Ovary (tissue), 9 donors: ENCODE measurements around the gene MRPL34. TPM values are rescaled to one million over a fixed set of nuclear protein-coding genes. Genes with fewer than 3 reads are reported as not detected.

Experiments
- DNase-seq, 5 donors: peaks; one replicate each; pipeline ENCODE4 v3.0.0-alpha.2; 2019 to 2020
- H3K27ac ChIP-seq, 2 donors: fragments of 200-600 bp; one replicate each; pipeline versions ENCODE4 v1.5.1 to v1.8.0; 2019 to 2022
- H3K27me3 ChIP-seq: fragments of 200-600 bp; one replicate; pipeline ENCODE4 v1.8.0; 2022
- H3K36me3 ChIP-seq: fragments of 200-600 bp; sonication (generic); one replicate; pipeline ENCODE4 v1.5.1; 2019
- H3K4me1 ChIP-seq: one replicate; pipeline ENCODE4 v1.8.1; 2013; ENCODE audit warnings: mild to moderate bottlenecking, moderate library complexity; ENCODE audit not compliant: insufficient read depth
- H3K4me3 ChIP-seq: fragments of 200-600 bp; sonication (generic); one replicate; pipeline ENCODE4 v1.5.1; 2017
- H3K9me3 ChIP-seq, 2 donors: fragments of 200-600 bp in 1 of 2; sonication (generic) in 1 of 2; one replicate each; pipeline versions ENCODE4 v1.5.1 to v1.8.1; 2013 to 2019; ENCODE audit warnings: mild to moderate bottlenecking in 1 of 2, moderate library complexity in 1 of 2
- EP300 ChIP-seq: sonication (generic); formaldehyde crosslinking; IDR thresholded peaks from one replicate; pipeline ENCODE4 v1.6.1; 2017; ENCODE audit warnings: antibody characterized with exemption
- POLR2A ChIP-seq: fragments of 450-650 bp; IDR thresholded peaks from one replicate; pipeline ENCODE4 v1.6.1; 2017; ENCODE audit warnings: antibody characterized with exemption, mild to moderate bottlenecking, moderate library complexity
- WGBS, 3 donors: extraction: QIAGEN DNeasy Blood & Tissue Kit in 1 of 3; methylation state at CpG; one replicate each; pipeline versions ENCODE4 v1.1.5 to v1.1.7; 2013 to 2017; 5-methylcytosine and 5-hydroxymethylcytosine counted together
- intact Hi-C, 4 donors: fragments of 100-400 bp; cut with DNase I; formaldehyde crosslinking; loops; one replicate each; pipeline versions ENCODE4 v1.11.0 to v1.15.1; 2022 to 2023
- polyA plus RNA-seq, 2 donors: library from polyadenylated mRNA; stranded (reverse); fragments of 200-250 nt in 1 of 2; fragments of 350-450 nt in 1 of 2; fragmentation: Illumina TruSeq in 1 of 2; extraction: RNeasy Lipid Tissue Mini Kit (QIAGEN cat#74804) in 1 of 2; gene quantifications; one replicate each; pipeline ENCODE4 v1.2.3, GENCODE V29; 2013 to 2014
- total RNA-seq, 7 donors: library from RNA; depleted of rRNA in 2 of 7; stranded (reverse); fragments of >200 nt in 2 of 7; fragmentation: NEBNext Ultra II Directional in 3 of 7; extraction: Animal tissue kit (Norgen Biotek cat#: 25700) in 3 of 7; gene quantifications; one replicate each; pipeline versions ENCODE4 v1.1.0 to v1.2.4, GENCODE V29; 2016 to 2023
- TF ChIP-seq, protein P1 (sequence below), 3 donors: fragments of 450-650 bp in 2 of 3; fragments of 200-600 bp in 1 of 3; IDR thresholded peaks; one replicate each; pipeline versions ENCODE4 v1.5.1 to v1.8.0; 2016 to 2022; ENCODE audit warnings: antibody characterized with exemption in 3 of 3, mild to moderate bottlenecking in 1 of 3
- donor health status: DM: no; HTN: no; CAD: no; lungs with moderate emphysema.
- donor health status: DM: no; HTN: no; CAD: no.
- donor health status: Bipolar disorder and iron deficiency.
- donor health status: DM: yes; HTN: yes; CAD: no.
- donor health status: DM: no; HTN: no; CAD: no.
- donor health status: DM: yes; HTN: yes; CAD: no.

The MRPL34 gene
- total and polyA plus RNA-seq, 9 donors: 39.5 to 93.4 (median 58.3) TPM

DNA sequence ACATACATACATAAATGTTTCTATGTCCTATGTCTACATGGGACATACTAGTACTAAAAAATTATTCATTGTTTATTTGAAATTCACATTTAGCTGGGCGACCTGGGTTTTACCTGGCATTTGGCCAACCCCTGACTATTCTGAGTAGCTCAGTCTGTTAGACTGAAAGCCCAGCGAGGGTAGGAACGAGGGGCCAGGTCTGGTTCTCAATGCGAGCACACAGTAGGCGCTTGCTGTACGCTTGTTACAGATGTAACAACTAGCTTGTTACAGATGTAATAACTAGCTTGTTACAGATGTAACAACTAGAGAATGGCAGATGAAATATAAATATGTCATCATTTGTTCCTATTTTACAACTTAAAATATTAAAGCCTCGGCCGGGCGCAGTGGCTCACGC is 29.9 kb downstream of the MRPL34 start:
- intact Hi-C loops: no loop called here
- 53 to 61% (median 56%) methylated on average over 10 of the region's 10 CpGs for WGBS, 3 donors
- no peak for DNase-seq
- no peaks in the 10 kb centered on the region for H3K9me3 ChIP-seq
- no peaks in the 10 kb centered on the region for H3K36me3 ChIP-seq
- H3K27ac ChIP-seq: no peak overlapping the region
- H3K4me1 ChIP-seq: peaks cover 8% of the 10 kb centered on the region
- TF ChIP-seq POLR2A (no peak), EP300 (no peak)
- no peaks in the 10 kb centered on the region for H3K27me3 ChIP-seq
- peak overlapping the region; percentile 63 for H3K4me3 ChIP-seq

DNA sequence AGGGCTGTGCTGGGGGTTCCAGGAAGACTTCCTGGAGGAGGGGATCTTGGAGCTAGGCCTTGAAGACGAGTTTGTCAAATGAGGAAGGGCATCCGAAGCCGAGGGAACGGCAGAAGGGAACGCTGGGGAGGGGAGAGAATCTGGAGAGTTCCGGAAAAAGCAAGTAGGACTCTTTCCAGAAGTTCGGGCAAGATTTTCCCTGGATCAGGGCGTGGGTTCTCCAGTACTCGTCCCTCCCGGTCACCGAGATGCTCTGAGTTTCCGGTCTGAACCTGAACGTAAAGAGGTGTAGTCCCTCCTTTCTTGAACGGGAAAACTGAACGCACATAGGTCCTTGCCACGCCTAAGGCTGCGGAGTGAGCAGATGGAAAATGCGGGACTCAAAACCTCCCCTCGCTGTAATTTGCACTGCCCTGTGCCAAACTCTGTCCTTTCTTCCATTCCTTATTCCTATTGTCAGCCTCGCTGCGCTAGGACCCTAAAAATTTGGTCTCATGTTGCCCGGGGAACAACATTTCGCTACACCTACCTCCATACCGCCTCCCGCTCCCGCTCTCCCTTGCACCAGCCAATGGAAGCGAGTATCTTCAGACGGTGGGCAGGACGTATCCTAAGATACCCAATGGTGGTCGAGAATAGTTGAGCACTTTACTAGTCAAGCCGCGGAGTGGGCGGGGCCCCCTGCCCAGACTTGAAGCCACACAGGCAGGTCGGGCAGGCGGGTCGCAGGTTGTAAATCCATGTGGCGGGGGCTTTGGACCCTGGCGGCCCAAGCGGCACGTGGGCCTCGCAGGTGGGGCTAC is 31.4 kb downstream of the MRPL34 start, which contains the start of gene GTPBP3:
Gene GTPBP3 (plus strand): TSS at position 682 of the 803 bp plus-strand sequence. CDS start 59 bp downstream, at position 741.
- no peaks in the 10 kb centered on the region for H3K36me3 ChIP-seq
- TF ChIP-seq EP300 (peak; percentile 14), POLR2A (no peak)
- TF ChIP-seq, protein P1, sequence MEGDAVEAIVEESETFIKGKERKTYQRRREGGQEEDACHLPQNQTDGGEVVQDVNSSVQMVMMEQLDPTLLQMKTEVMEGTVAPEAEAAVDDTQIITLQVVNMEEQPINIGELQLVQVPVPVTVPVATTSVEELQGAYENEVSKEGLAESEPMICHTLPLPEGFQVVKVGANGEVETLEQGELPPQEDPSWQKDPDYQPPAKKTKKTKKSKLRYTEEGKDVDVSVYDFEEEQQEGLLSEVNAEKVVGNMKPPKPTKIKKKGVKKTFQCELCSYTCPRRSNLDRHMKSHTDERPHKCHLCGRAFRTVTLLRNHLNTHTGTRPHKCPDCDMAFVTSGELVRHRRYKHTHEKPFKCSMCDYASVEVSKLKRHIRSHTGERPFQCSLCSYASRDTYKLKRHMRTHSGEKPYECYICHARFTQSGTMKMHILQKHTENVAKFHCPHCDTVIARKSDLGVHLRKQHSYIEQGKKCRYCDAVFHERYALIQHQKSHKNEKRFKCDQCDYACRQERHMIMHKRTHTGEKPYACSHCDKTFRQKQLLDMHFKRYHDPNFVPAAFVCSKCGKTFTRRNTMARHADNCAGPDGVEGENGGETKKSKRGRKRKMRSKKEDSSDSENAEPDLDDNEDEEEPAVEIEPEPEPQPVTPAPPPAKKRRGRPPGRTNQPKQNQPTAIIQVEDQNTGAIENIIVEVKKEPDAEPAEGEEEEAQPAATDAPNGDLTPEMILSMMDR (IDR thresholded peaks at IDR 0.05): no peak
- no peaks in the 10 kb centered on the region for H3K27me3 ChIP-seq
- 0% methylated on average over 35 to 41 of the region's 41 CpGs for WGBS, 3 donors
- DNase-seq: peak; percentile 93 to 97 (median 94)
- H3K4me3 ChIP-seq: peak within 1 kb of the TSS; percentile 77
- intact Hi-C loops: no loop called here
- H3K27ac ChIP-seq: peak within 1 kb of the TSS; percentile 69 to 81
- peaks cover 8% of the 10 kb centered on the region for H3K4me1 ChIP-seq
- no peaks in the 10 kb centered on the region for H3K9me3 ChIP-seq

DNA sequence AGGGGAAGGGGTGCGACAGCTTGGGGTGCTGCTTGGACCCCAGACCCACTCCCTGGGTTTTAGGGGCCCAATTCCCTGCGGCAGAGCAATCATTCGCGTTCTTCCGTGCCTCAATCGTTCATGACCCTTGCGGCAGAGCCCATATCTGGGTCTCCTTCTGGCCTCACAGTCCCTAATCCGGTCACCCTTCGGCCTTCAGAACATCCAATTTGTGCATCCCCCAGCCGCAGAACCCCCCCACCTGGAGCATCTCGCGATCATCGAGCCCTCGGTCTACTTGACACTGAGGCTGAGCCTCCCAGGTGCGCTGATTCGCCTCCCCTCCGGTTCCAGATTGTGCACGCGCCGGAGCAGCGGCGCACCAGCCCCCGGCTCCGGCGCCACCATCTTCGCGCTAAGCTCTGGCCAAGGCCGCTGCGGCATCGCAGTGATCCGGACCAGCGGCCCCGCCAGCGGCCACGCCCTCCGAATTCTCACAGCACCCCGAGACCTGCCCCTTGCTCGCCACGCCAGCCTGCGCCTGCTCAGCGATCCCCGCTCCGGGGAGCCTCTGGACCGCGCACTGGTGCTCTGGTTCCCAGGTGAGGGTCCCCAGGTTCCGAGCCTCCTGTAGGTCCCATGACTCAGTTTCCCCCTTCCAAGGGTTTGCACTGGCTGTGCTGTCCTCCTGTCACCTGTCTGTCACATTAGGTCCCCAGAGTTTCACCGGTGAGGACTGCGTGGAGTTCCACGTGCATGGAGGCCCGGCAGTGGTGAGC is 32.2 kb downstream of the MRPL34 start:
- H3K4me1 ChIP-seq: peaks cover 8% of the 10 kb centered on the region
- WGBS, 3 donors: 4 to 6% (median 5%) methylated on average over 41 to 50 of the region's 50 CpGs
- H3K27ac ChIP-seq: peak overlapping the region in 1 of 2 donors; percentile 81
- no peaks in the 10 kb centered on the region for H3K36me3 ChIP-seq
- peak in 2 of 5 donors; percentile 56 to 60 for DNase-seq
- no peaks in the 10 kb centered on the region for H3K9me3 ChIP-seq
- intact Hi-C loops: no loop called here
- TF ChIP-seq POLR2A: no peak
- no peak for TF ChIP-seq EP300
- peak overlapping the region; percentile 77 for H3K4me3 ChIP-seq
- H3K27me3 ChIP-seq: no peaks in the 10 kb centered on the region

DNA sequence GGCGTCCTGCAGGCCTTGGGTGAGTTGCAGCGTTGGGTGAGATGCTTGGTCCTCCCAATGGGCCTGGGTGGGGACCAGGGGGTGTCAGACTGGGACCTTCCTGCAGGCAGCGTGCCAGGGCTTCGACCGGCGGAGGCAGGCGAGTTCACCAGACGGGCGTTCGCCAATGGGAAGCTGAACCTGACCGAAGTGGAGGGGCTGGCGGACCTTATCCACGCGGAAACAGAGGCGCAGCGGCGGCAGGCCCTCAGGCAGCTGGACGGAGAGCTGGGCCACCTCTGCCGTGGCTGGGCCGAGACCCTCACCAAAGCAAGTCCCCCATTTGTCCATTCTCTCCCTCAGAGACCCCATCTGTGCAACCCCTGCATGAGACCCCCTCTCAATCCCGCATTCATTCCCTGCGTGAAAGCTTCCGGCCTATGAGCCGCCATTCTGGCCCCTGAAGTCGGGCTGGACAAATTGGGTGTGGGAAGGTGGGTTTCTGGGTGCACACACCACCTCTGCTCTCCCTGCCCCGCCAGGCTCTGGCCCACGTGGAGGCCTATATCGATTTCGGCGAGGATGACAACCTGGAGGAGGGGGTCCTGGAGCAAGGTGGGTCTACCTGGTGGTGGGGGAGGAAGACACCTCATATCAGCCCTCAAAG is 32.9 kb downstream of the MRPL34 start:
- Histone ChIP-seq H3K27me3 (no peaks in the 10 kb centered on the region), H3K36me3 (no peaks in the 10 kb centered on the region), H3K4me1 (peaks cover 8% of the 10 kb centered on the region), H3K4me3 (no peak overlapping the region), H3K9me3 (no peaks in the 10 kb centered on the region), H3K27ac (no peak overlapping the region)
- DNase-seq: peak in 4 of 5 donors; percentile 13 to 66 (median 62)
- no peak for TF ChIP-seq EP300
- 79 to 91% (median 80%) methylated on average over 30 of the region's 30 CpGs for WGBS, 3 donors
- intact Hi-C loops: no loop called here

DNA sequence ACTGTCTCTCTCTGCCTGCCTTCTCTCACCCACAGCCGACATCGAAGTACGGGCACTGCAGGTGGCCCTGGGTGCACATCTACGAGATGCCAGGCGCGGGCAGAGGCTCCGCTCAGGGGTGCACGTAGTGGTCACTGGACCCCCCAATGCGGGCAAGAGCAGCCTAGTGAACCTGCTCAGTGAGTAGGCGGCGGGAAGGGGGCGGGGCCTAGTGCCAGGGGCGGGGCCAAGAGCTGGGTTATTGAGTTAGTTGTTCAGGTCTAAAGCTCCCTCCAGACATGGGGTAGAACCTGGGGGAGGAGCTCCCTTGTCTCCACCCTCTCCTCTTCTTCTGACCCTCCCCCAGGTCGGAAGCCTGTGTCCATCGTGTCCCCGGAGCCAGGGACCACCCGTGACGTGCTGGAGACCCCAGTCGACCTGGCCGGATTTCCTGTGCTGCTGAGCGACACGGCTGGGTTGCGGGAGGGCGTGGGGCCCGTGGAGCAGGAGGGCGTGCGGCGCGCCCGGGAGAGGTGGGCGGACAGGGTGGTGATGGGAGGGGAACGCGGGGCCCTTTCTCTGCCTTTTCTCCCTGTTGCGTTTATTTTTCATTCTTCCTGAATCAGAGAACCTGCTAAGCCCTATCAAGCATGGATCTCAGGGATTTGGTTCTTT is 33.5 kb downstream of the MRPL34 start:
- H3K4me3 ChIP-seq: no peak overlapping the region
- DNase-seq: peak in 2 of 5 donors; percentile 58 to 62
- peaks cover 8% of the 10 kb centered on the region for H3K4me1 ChIP-seq
- no peak for TF ChIP-seq EP300
- TF ChIP-seq, protein P1 (IDR thresholded peaks at IDR 0.05): no peak
- TF ChIP-seq POLR2A: no peak
- no peaks in the 10 kb centered on the region for H3K9me3 ChIP-seq
- H3K27me3 ChIP-seq: no peaks in the 10 kb centered on the region
- intact Hi-C loops: no loop called here
- no peaks in the 10 kb centered on the region for H3K36me3 ChIP-seq
- no peak overlapping the region for H3K27ac ChIP-seq
- WGBS, 3 donors: 85 to 90% (median 86%) methylated on average over 34 of the region's 34 CpGs
